ENCODE data around the gene B9D1.

The B9D1 gene

DNA sequence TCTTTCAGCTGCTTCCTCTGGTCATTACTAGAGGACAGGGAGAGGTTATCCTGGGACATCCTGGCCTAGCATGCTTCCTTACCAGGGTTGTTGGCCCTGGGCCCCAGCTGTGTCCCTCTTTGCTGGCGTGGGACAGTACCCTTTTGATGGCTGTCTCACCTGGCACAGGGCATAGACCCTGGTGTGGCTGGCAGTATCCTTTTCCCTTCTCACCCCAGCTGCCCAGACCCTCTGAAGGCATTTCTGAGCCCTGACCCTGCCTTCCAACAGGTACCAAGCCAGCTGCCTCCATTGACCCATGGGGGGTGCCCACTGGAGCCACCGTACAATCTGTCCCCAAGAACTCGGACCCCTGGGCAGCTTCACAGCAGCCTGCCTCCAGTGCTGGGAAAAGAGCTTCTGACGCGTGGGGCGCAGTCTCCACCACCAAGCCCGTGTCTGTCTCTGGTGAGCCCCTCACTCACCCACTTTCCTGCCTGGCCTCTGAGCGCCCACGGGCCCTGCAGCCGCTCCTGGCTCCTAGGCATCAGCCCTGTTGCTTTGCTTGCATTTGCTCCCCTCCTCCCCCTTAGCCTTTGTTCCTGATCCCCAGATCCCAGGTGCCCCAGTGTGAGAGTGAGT, 34.0 kb downstream of the B9D1 start:
- H3K27ac ChIP-seq = no peak overlapping the region

GRCh38 chr17:19327031-19327783, 35.3 kb downstream of the B9D1 start:
- Histone ChIP-seq H3K9me3 (replicated peaks in 1 of 11) (peaks cover 11 to 21% (median 16%) of the 10 kb centered on the region in 11 experiments; a peak in 18 of 22 replicates), H3K4me1 (no peaks in the 10 kb centered on the region), H3K4me3 (no peak overlapping the region), H3K4me2 (no peak overlapping the region), H3K27ac (no peak overlapping the region), H3K27me3 (peaks cover 0 to 55% (median 7%) of the 10 kb centered on the region in 11 experiments; a peak in 11 of 22 replicates), H4K20me1 (peaks cover 0 to 25% (median 0%) of the 10 kb centered on the region in 11 experiments; a peak in 6 of 22 replicates), H3K36me3 (no peaks in the 10 kb centered on the region), H3K9ac (no peak overlapping the region)
- no peak for TF ChIP-seq Cebpa-rat (IDR thresholded peaks at IDR 0.05)

More for the DNA sequence above, 34.0 kb downstream of the B9D1 start:
- Histone ChIP-seq H3K9ac (no peak overlapping the region), H3K4me3 (no peak overlapping the region), H3K36me3 (no peaks in the 10 kb centered on the region), H3K4me1 (no peaks in the 10 kb centered on the region), H3K27me3 (peaks cover 0 to 55% (median 5%) of the 10 kb centered on the region in 11 experiments; a peak in 8 of 22 replicates), H3K9me3 (replicated peaks in 1 of 11) (peaks cover 11 to 21% (median 16%) of the 10 kb centered on the region in 11 experiments; a peak in 18 of 22 replicates), H4K20me1 (peaks cover 0 to 35% (median 0%) of the 10 kb centered on the region in 11 experiments; a peak in 7 of 22 replicates), H3K4me2 (no peak overlapping the region)
- TF ChIP-seq Cebpa-rat (IDR thresholded peaks at IDR 0.05) = no peak

DNA sequence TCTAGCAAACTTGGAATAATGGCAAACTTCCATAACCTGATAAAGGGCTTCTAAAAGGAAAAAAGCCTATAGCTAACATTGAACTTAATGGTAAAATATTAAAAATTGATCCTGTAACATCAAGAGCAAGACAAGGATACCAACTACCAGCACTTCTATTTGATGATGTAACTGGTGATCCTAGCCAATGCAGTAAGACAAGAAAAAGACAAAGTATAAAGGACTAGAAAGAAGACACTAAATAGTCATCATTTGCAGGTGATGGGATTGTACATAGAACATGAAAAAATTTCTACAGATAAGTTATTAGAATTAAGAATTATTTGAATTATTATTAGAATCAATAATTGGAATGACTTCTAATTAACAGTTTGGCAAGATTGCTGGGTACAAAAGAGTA, 37.0 kb downstream of the B9D1 start:
- Histone ChIP-seq H3K9me3 (replicated peaks in 1 of 11) (peaks cover 11 to 21% (median 16%) of the 10 kb centered on the region in 11 experiments; a peak in 18 of 22 replicates), H3K36me3 (no peaks in the 10 kb centered on the region), H3K27me3 (peaks cover 0 to 57% (median 10%) of the 10 kb centered on the region in 11 experiments; a peak in 13 of 22 replicates), H4K20me1 (peaks cover 0 to 34% (median 0%) of the 10 kb centered on the region in 11 experiments; a peak in 7 of 22 replicates), H3K4me1 (no peaks in the 10 kb centered on the region), H3K9ac (no peak overlapping the region), H3K4me3 (no peak overlapping the region), H3K4me2 (no peak overlapping the region), H3K27ac (no peak overlapping the region)
- TF ChIP-seq Cebpa-rat (IDR thresholded peaks at IDR 0.05) = no peak

DNA sequence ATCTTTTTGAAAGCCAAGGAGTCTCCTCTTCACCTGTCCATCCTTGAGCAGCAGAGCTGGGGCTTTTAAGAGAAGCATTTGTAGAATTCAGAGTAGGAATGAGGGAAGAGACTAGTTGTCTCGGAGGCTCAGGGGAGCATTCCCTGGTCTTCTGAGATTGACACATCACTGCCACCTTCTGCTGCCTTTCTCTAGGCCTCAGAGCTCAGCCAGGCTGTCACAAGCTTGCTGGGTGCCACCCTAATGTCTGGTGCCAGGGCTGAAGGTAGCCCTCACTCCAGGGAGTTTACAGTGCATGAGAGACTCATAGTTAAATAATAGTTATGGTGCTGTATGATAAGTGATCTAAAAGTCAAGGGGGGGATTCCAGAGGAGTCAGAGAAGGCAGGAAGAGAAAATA, 39.7 kb downstream of the B9D1 start:
- no peak overlapping the region for H3K27ac ChIP-seq
- H3K9ac ChIP-seq = no peak overlapping the region
- no peak overlapping the region for H3K4me3 ChIP-seq
- peaks cover 0 to 50% (median 13%) of the 10 kb centered on the region in 11 experiments; a peak in 15 of 22 replicates for H3K27me3 ChIP-seq
- no peak overlapping the region for H3K4me2 ChIP-seq
- H3K4me1 ChIP-seq = peaks cover 0 to 2% (median 2%) of the 10 kb centered on the region in 10 experiments; a peak in 13 of 20 replicates
- no peaks in the 10 kb centered on the region for H3K36me3 ChIP-seq
- H4K20me1 ChIP-seq = peaks cover 0 to 24% (median 0%) of the 10 kb centered on the region in 11 experiments; a peak in 5 of 22 replicates
- peaks cover 11 to 21% (median 16%) of the 10 kb centered on the region in 11 experiments; a peak in 18 of 22 replicates for H3K9me3 ChIP-seq (replicated peaks in 1 of 11)
- TF ChIP-seq Cebpa-rat (IDR thresholded peaks at IDR 0.05) = no peak

GRCh38 chr17:19322129-19322505, 40.4 kb downstream of the B9D1 start:
- H3K27me3 ChIP-seq = peaks cover 0 to 58% (median 13%) of the 10 kb centered on the region in 11 experiments; a peak in 15 of 22 replicates
- no peak overlapping the region for H3K27ac ChIP-seq
- no peak overlapping the region for H3K4me2 ChIP-seq
- H3K9ac ChIP-seq = no peak overlapping the region
- H3K9me3 ChIP-seq (replicated peaks in 1 of 11) = peaks cover 11 to 21% (median 16%) of the 10 kb centered on the region in 11 experiments; a peak in 18 of 22 replicates
- H3K4me3 ChIP-seq = no peak overlapping the region
- H3K4me1 ChIP-seq = peaks cover 7 to 10% (median 9%) of the 10 kb centered on the region in 10 experiments
- TF ChIP-seq Cebpa-rat (IDR thresholded peaks at IDR 0.05) = no peak
- H3K36me3 ChIP-seq = no peaks in the 10 kb centered on the region
- peaks cover 0 to 32% (median 0%) of the 10 kb centered on the region in 11 experiments; a peak in 6 of 22 replicates for H4K20me1 ChIP-seq

GRCh38 chr17:19321481-19322128, 40.9 kb downstream of the B9D1 start:
- no peak for TF ChIP-seq Cebpa-rat (IDR thresholded peaks at IDR 0.05)
- no peak overlapping the region for H3K4me2 ChIP-seq
- H3K4me3 ChIP-seq = no peak overlapping the region
- no peak overlapping the region for H3K27ac ChIP-seq
- peaks cover 0 to 63% (median 13%) of the 10 kb centered on the region in 11 experiments; a peak in 15 of 22 replicates for H3K27me3 ChIP-seq
- no peak overlapping the region for H3K9ac ChIP-seq
- H3K9me3 ChIP-seq (replicated peaks in 1 of 11) = peaks cover 11 to 20% (median 16%) of the 10 kb centered on the region in 11 experiments; a peak in 18 of 22 replicates
- no peaks in the 10 kb centered on the region for H3K36me3 ChIP-seq
- H4K20me1 ChIP-seq = peaks cover 0 to 37% (median 0%) of the 10 kb centered on the region in 11 experiments; a peak in 6 of 22 replicates
- peaks cover 10 to 15% (median 14%) of the 10 kb centered on the region in 10 experiments for H3K4me1 ChIP-seq

GRCh38 chr17:19320876-19321275, 41.6 kb downstream of the B9D1 start:
- no peak overlapping the region for H3K9ac ChIP-seq
- no peak overlapping the region for H3K27ac ChIP-seq
- no peaks in the 10 kb centered on the region for H3K36me3 ChIP-seq
- H3K9me3 ChIP-seq (replicated peaks in 1 of 11) = peaks cover 8 to 13% (median 12%) of the 10 kb centered on the region in 11 experiments; a peak in 18 of 22 replicates
- peaks cover 0 to 37% (median 0%) of the 10 kb centered on the region in 11 experiments; a peak in 6 of 22 replicates for H4K20me1 ChIP-seq
- H3K4me2 ChIP-seq = no peak overlapping the region
- H3K27me3 ChIP-seq = peaks cover under 1 to 70% (median 18%) of the 10 kb centered on the region in 11 experiments; a peak in 16 of 22 replicates
- TF ChIP-seq Cebpa-rat (IDR thresholded peaks at IDR 0.05) = no peak
- no peak overlapping the region for H3K4me3 ChIP-seq
- peaks cover 10 to 17% (median 14%) of the 10 kb centered on the region in 10 experiments for H3K4me1 ChIP-seq

GRCh38 chr17:19319771-19320505, 42.6 kb downstream of the B9D1 start:
- no peaks in the 10 kb centered on the region for H3K36me3 ChIP-seq
- peaks cover under 1 to 4% (median 3%) of the 10 kb centered on the region in 11 experiments; a peak in 14 of 22 replicates for H3K9me3 ChIP-seq (replicated peaks in 1 of 11)
- no peak overlapping the region for H3K9ac ChIP-seq
- no peak overlapping the region for H3K4me2 ChIP-seq
- H3K4me3 ChIP-seq = no peak overlapping the region
- H3K27ac ChIP-seq = no peak overlapping the region
- no peak for TF ChIP-seq Cebpa-rat (IDR thresholded peaks at IDR 0.05)
- peaks cover 0 to 37% (median 0%) of the 10 kb centered on the region in 11 experiments; a peak in 6 of 22 replicates for H4K20me1 ChIP-seq
- H3K27me3 ChIP-seq = peaks cover 8 to 80% (median 27%) of the 10 kb centered on the region in 11 experiments; a peak in 17 of 22 replicates
- peaks cover 10 to 19% (median 18%) of the 10 kb centered on the region in 10 experiments for H3K4me1 ChIP-seq
